ENCODE measurements around the gene MAGEC3. TPM values are rescaled to one million over a fixed set of nuclear protein-coding genes. Genes with fewer than 3 reads are reported as not detected.

MAGEC3 gene
- total RNA-seq, 3 donors from 2014 or later = not detected

DNA sequence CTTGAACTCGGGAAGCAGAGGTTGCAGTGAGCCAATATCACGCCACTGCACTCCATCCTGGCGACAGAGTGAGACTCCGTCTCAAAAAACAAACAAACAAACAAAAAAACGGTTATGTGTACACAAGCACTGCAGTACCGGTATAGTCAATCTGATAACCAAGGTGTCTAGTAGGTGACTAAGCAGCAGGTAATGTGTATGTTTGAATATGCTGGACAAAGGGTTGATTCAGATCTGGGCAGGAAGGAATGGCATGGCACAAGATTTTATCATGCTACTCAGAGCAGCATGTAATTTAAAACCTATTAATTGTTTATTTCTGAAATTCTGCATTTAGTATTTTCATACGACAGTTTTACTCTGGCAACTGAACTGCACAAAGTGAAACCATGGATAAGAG, 107.3 kb downstream of the MAGEC3 start:
- Histone ChIP-seq H3K4me3 (no peak overlapping the region), H3K36me3 (ENCODE audit: low read depth) (no peaks in the 10 kb centered on the region), H3K4me1 (ENCODE audit: low read depth) (no peaks in the 10 kb centered on the region), H3K9me3 (no peaks in the 10 kb centered on the region)
- DNase-seq (no peak), ATAC-seq (no peak)
- TF ChIP-seq, protein P1, sequence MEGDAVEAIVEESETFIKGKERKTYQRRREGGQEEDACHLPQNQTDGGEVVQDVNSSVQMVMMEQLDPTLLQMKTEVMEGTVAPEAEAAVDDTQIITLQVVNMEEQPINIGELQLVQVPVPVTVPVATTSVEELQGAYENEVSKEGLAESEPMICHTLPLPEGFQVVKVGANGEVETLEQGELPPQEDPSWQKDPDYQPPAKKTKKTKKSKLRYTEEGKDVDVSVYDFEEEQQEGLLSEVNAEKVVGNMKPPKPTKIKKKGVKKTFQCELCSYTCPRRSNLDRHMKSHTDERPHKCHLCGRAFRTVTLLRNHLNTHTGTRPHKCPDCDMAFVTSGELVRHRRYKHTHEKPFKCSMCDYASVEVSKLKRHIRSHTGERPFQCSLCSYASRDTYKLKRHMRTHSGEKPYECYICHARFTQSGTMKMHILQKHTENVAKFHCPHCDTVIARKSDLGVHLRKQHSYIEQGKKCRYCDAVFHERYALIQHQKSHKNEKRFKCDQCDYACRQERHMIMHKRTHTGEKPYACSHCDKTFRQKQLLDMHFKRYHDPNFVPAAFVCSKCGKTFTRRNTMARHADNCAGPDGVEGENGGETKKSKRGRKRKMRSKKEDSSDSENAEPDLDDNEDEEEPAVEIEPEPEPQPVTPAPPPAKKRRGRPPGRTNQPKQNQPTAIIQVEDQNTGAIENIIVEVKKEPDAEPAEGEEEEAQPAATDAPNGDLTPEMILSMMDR (IDR thresholded peaks at IDR 0.05) = no peak
- intact Hi-C loops (cut with DNase I, micrococcal nuclease) = no loop called here

DNA sequence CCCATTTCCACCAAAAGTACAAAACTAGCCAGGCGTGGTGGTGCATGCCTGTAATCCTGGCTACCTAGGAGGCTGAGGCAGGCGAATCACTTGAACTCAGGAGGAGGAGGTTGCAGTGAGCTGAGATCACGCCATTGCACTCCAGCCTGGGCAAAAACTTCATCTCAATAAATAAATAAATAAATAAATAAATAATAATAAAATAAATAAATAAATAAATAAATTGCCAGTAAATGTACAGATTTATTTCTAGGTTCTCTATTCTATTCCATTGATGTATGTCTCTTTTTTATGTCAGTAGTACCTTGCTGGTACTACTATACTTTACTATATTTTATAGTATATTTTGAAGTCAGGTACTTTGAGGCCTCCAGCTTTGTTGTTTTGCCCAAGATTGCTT, 109.2 kb downstream of the MAGEC3 start:
- no peaks in the 10 kb centered on the region for H3K4me1 ChIP-seq (ENCODE audit: low read depth)
- intact Hi-C loops (cut with DNase I, micrococcal nuclease) = no loop called here
- DNase-seq = no peak
- TF ChIP-seq, protein P1 (IDR thresholded peaks at IDR 0.05) = no peak
- no peak overlapping the region for H3K4me3 ChIP-seq
- H3K36me3 ChIP-seq (ENCODE audit: low read depth) = no peaks in the 10 kb centered on the region
- H3K9me3 ChIP-seq = no peaks in the 10 kb centered on the region
- no peak for ATAC-seq

Other genes with a start within 250 kb of the MAGEC3 start
- not detected for gene SPANXA2, start 248.6 kb upstream of the MAGEC3 start, total RNA-seq
- not detected for gene SPANXD, start 139.6 kb upstream of the MAGEC3 start, total RNA-seq
- not detected for gene MAGEC1, start 65.6 kb downstream of the MAGEC3 start, total RNA-seq